ENCODE data around the gene GRAP2. TPM values are rescaled to one million over a fixed set of nuclear protein-coding genes. Genes with fewer than 3 reads are reported as not detected.
"Not testable (repeated sequence)": the region's sequence is repeated elsewhere in the genome, so short reads cannot be mapped to it uniquely, and the experiment has no call there.

GRAP2 gene
- total and polyA plus RNA-seq, 10 of the 15 experiments (the other 5 are each of a cell fraction or from before 2014, with no cell fraction given), result 3.3 to 79.1 (median 59.6) TPM

- H3K27me3 ChIP-seq (replicated peaks in 1 of 2; ENCODE audit: control insufficient read depth in 2 of 2, insufficient read depth in 2 of 2, low read length in 1 of 2); FAIRE-seq; H4K20me1 ChIP-seq (ENCODE audit: control insufficient read depth, insufficient read depth); H3K9me3 ChIP-seq (replicated peaks; ENCODE audit: control insufficient read depth, insufficient read depth, low read length); H3K36me3 ChIP-seq (ENCODE audit: control insufficient read depth in 2 of 2, insufficient read depth in 2 of 2, low read length in 1 of 2); H3K4me2 ChIP-seq (ENCODE audit: control insufficient read depth, insufficient read depth); H3K9ac ChIP-seq (ENCODE audit: control insufficient read depth, insufficient read depth, low read length); H3K4me1 ChIP-seq (ENCODE audit: control insufficient read depth, insufficient read depth, low read length); BruUV-seq (replicated peaks); H3K4me3 ChIP-seq; intact Hi-C loops (cut with micrococcal nuclease; ENCODE audit: unreplicated experiment); H3K79me2 ChIP-seq (ENCODE audit: control insufficient read depth, insufficient read depth, low read length); SMC1A ChIA-PET (ENCODE audit: uncharacterized antibody, unreplicated experiment); H2AFZ ChIP-seq (ENCODE audit: control insufficient read depth, low read depth, low read length); RAD21 ChIA-PET (ENCODE audit: unreplicated experiment); in situ Hi-C loops (cut with MboI); ATAC-seq; DNase-seq (ENCODE audit: low read depth, low spot score); H3K27ac ChIP-seq (ENCODE audit: control insufficient read depth, insufficient read depth); POLR2A ChIA-PET: not testable (repeated sequence)
- WGBS (ENCODE audit: insufficient coverage, insufficient replicate concordance, low lambda C conversion rate, missing lambda C conversion rate), result 88% methylated on average over 7 of the region's 7 CpGs
- CTCF ChIA-PET, result interaction anchor here (1.8 kb wide), 1 partner anchor 32 kb away, joined by 10 read pairs; no protein-coding TSS in a partner anchor
Observed at GRCh38 chr22:39992894-39993293, 92.0 kb downstream of the GRAP2 start.

- no peaks in the 10 kb centered on the region for H3K9me3 ChIP-seq (replicated peaks; ENCODE audit: control insufficient read depth, insufficient read depth, low read length)
- no peaks in the 10 kb centered on the region for H3K4me1 ChIP-seq (ENCODE audit: control insufficient read depth, insufficient read depth, low read length)
- POLR2A ChIA-PET, result interaction anchor here (0.6 to 0.7 kb wide), 2 partner anchors 65 to 123 kb away, joined by 3 to 4 read pairs; no protein-coding TSS in a partner anchor
- H3K36me3 ChIP-seq (ENCODE audit: control insufficient read depth in 2 of 2, insufficient read depth in 2 of 2, low read length in 1 of 2), result no peaks in the 10 kb centered on the region
- H3K4me3 ChIP-seq, result no peak overlapping the region
- H4K20me1 ChIP-seq (ENCODE audit: control insufficient read depth, insufficient read depth), result no peaks in the 10 kb centered on the region
- in situ Hi-C loops (cut with MboI) (no loop called here), intact Hi-C loops (cut with micrococcal nuclease; ENCODE audit: unreplicated experiment) (no loop called here)
- DNase-seq (ENCODE audit: low read depth, low spot score) (no peak), ATAC-seq (no peak), FAIRE-seq (no peak)
- no peak overlapping the region for H3K9ac ChIP-seq (ENCODE audit: control insufficient read depth, insufficient read depth, low read length)
- no TSS peak for BruUV-seq (replicated peaks)
- H3K27ac ChIP-seq (ENCODE audit: control insufficient read depth, insufficient read depth), result no peak overlapping the region
- RAD21 ChIA-PET (ENCODE audit: unreplicated experiment), result interaction anchor here (0.7 kb wide), 1 partner anchor 126 kb away, joined by 3 read pairs; no protein-coding TSS in a partner anchor
- SMC1A ChIA-PET (ENCODE audit: uncharacterized antibody, unreplicated experiment), result interaction anchor here (1.2 kb wide), 1 partner anchor 37 kb away, joined by 3 read pairs; no protein-coding TSS in a partner anchor
- no peak overlapping the region for H2AFZ ChIP-seq (ENCODE audit: control insufficient read depth, low read depth, low read length)
- peaks cover 3 to 6% of the 10 kb centered on the region in 2 experiments for H3K27me3 ChIP-seq (replicated peaks in 1 of 2; ENCODE audit: control insufficient read depth in 2 of 2, insufficient read depth in 2 of 2, low read length in 1 of 2)
- H3K4me2 ChIP-seq (ENCODE audit: control insufficient read depth, insufficient read depth), result no peak overlapping the region
- no peaks in the 10 kb centered on the region for H3K79me2 ChIP-seq (ENCODE audit: control insufficient read depth, insufficient read depth, low read length)
- CTCF ChIA-PET, result interaction anchor here (0.7 to 1.5 kb wide), 3 partner anchors 30 to 78 kb away, joined by 3 to 6 read pairs (median 4); no protein-coding TSS in a partner anchor
- 33% methylated on average over 20 of the region's 20 CpGs for WGBS (ENCODE audit: insufficient coverage, insufficient replicate concordance, low lambda C conversion rate, missing lambda C conversion rate)
- no peak for TF ChIP-seq POU2F2 (IDR thresholded peaks at IDR 0.05; ENCODE audit: borderline replicate concordance, low read depth, low read length)
- TF ChIP-seq GABPA (IDR thresholded peaks at IDR 0.05; ENCODE audit: low read depth), result no peak
- no peak for TF ChIP-seq CBX5 (IDR thresholded peaks at IDR 0.05; ENCODE audit: low read depth)
- TF ChIP-seq RUNX3 (IDR thresholded peaks at IDR 0.05; ENCODE audit: low read length), result peak; percentile 22; the same call in 1 of the 2 replicates
- TF ChIP-seq ATF7 (IDR thresholded peaks at IDR 0.05; ENCODE audit: low read depth), result no peak
- no peak for TF ChIP-seq ZSCAN29 (IDR thresholded peaks at IDR 0.05)
- TF ChIP-seq MAX (IDR thresholded peaks at IDR 0.05; ENCODE audit: low read depth, low read length), result no peak
- TF ChIP-seq BHLHE40 (IDR thresholded peaks at IDR 0.05; ENCODE audit: borderline replicate concordance in 1 of 2, low read depth in 2 of 2, low read length in 1 of 2), result peak in 1 of 2 experiments; percentile 50; a peak in 2 of 4 replicates
- no peak for TF ChIP-seq GATAD2B (conservative IDR thresholded peaks at IDR 0.05; ENCODE audit: low read depth)
- no peak for TF ChIP-seq ZBTB40 (IDR thresholded peaks at IDR 0.05; ENCODE audit: borderline replicate concordance)
Observed at GRCh38 chr22:39994041-39994565, 93.2 kb downstream of the GRAP2 start.
